ENCODE measurements around the gene IFITM2.
A peak's percentile ranks its signal among the peaks of the same experiment; 100 is the strongest.

IFITM2 gene

GRCh38 chr11:297586-298405 is 9.8 kb upstream of the IFITM2 start:
- H3K36me3 ChIP-seq, result peaks cover 10 to 30% (median 23%) of the 10 kb centered on the region in 11 experiments; a peak in 19 of 22 replicates
- no peaks in the 10 kb centered on the region for H3K9me3 ChIP-seq (replicated peaks in 1 of 11)
- TF ChIP-seq Cebpa-rat (IDR thresholded peaks at IDR 0.05), result no peak
- H4K20me1 ChIP-seq, result peaks cover 0 to 26% (median 0%) of the 10 kb centered on the region in 11 experiments; a peak in 6 of 22 replicates
- peak overlapping the region in 3 of 10 experiments; percentile 26 to 35 (median 28); a peak in 3 of 20 replicates for H3K4me3 ChIP-seq
- peak overlapping the region; percentile 81 to 95 (median 86) for H3K4me2 ChIP-seq
- H3K27me3 ChIP-seq, result peaks cover 0 to 6% (median 0%) of the 10 kb centered on the region in 11 experiments; a peak in 3 of 22 replicates
- H3K9ac ChIP-seq, result peak overlapping the region; percentile 50 to 75 (median 68)
- H3K27ac ChIP-seq, result peak overlapping the region; percentile 45 to 75 (median 69); a peak in 21 of 22 replicates
- peaks cover 38 to 59% (median 46%) of the 10 kb centered on the region in 10 experiments for H3K4me1 ChIP-seq

- Histone ChIP-seq H3K9ac (peak overlapping the region; percentile 50 to 75 (median 68); a peak in 21 of 22 replicates), H3K9me3 (replicated peaks in 1 of 11) (no peaks in the 10 kb centered on the region), H3K36me3 (peaks cover 8 to 23% (median 17%) of the 10 kb centered on the region in 11 experiments; a peak in 18 of 22 replicates), H4K20me1 (peaks cover 0 to 26% (median 0%) of the 10 kb centered on the region in 11 experiments; a peak in 6 of 22 replicates), H3K27me3 (peaks cover 0 to 6% (median 0%) of the 10 kb centered on the region in 11 experiments; a peak in 3 of 22 replicates), H3K4me3 (peak overlapping the region in 2 of 10 experiments; percentile 28 to 35; a peak in 2 of 20 replicates), H3K4me2 (peak overlapping the region; percentile 81 to 95 (median 86)), H3K4me1 (peaks cover 45 to 66% (median 54%) of the 10 kb centered on the region in 10 experiments), H3K27ac (peak overlapping the region; percentile 45 to 75 (median 69); a peak in 21 of 22 replicates)
- no peak for TF ChIP-seq Cebpa-rat (IDR thresholded peaks at IDR 0.05)
These were observed 9.1 kb upstream of the IFITM2 start for GRCh38 chr11:298406-299065.

- peaks cover 0 to 6% (median 0%) of the 10 kb centered on the region in 11 experiments; a peak in 3 of 22 replicates for H3K27me3 ChIP-seq
- peak within 1 kb of the TSS in 1 of 10 experiments; percentile 28; a peak in 2 of 20 replicates for H3K4me3 ChIP-seq
- TF ChIP-seq Cebpa-rat (IDR thresholded peaks at IDR 0.05), result no peak
- peak within 1 kb of the TSS; percentile 45 to 75 (median 69); a peak in 20 of 22 replicates for H3K27ac ChIP-seq
- H3K4me2 ChIP-seq, result peak within 1 kb of the TSS; percentile 81 to 95 (median 86)
- peaks cover under 1 to 16% (median 10%) of the 10 kb centered on the region in 11 experiments; a peak in 14 of 22 replicates for H3K36me3 ChIP-seq
- peaks cover 53 to 74% (median 61%) of the 10 kb centered on the region in 10 experiments for H3K4me1 ChIP-seq
- H3K9me3 ChIP-seq (replicated peaks in 1 of 11), result no peaks in the 10 kb centered on the region; a peak in 1 of 22 replicates
- H4K20me1 ChIP-seq, result peaks cover 0 to 26% (median 0%) of the 10 kb centered on the region in 11 experiments; a peak in 6 of 22 replicates
- H3K9ac ChIP-seq, result peak within 1 kb of the TSS; percentile 50 to 75 (median 68); a peak in 21 of 22 replicates
These were observed 8.3 kb upstream of the IFITM2 start, which contains the start of gene IFITM5 for GRCh38 chr11:299081-299891. Gene IFITM5, minus strand, starts transcription at chr11:299526. Its CDS starts 36 bp downstream, at chr11:299490.

GRCh38 chr11:299951-300735 is 7.5 kb upstream of the IFITM2 start:
- H3K4me2 ChIP-seq, result peak overlapping the region; percentile 37 to 72 (median 59)
- peak overlapping the region in 4 of 11 experiments; percentile 3 to 30 (median 20); a peak in 2 of 22 replicates for H3K9ac ChIP-seq
- H3K27me3 ChIP-seq, result peaks cover 0 to 6% (median 0%) of the 10 kb centered on the region in 11 experiments; a peak in 3 of 22 replicates
- H3K9me3 ChIP-seq (replicated peaks in 1 of 11), result no peaks in the 10 kb centered on the region; a peak in 1 of 22 replicates
- peaks cover 62 to 78% (median 69%) of the 10 kb centered on the region in 10 experiments for H3K4me1 ChIP-seq
- no peak for TF ChIP-seq Cebpa-rat (IDR thresholded peaks at IDR 0.05)
- H3K27ac ChIP-seq, result peak overlapping the region in 2 of 11 experiments; percentile 13 to 17; a peak in 1 of 22 replicates
- no peak overlapping the region for H3K4me3 ChIP-seq
- H3K36me3 ChIP-seq, result peaks cover 0 to 7% (median 1%) of the 10 kb centered on the region in 11 experiments; a peak in 5 of 22 replicates
- H4K20me1 ChIP-seq, result peaks cover 0 to 19% (median 0%) of the 10 kb centered on the region in 11 experiments; a peak in 5 of 22 replicates

- H3K4me2 ChIP-seq, result peak overlapping the region; percentile 25 to 97 (median 67)
- peak overlapping the region in 5 of 11 experiments; percentile 11 to 51 (median 28); a peak in 8 of 22 replicates for H3K27ac ChIP-seq
- H3K27me3 ChIP-seq, result peaks cover 0 to 6% (median 0%) of the 10 kb centered on the region in 11 experiments; a peak in 3 of 22 replicates
- no peaks in the 10 kb centered on the region; a peak in 1 of 22 replicates for H4K20me1 ChIP-seq
- no peaks in the 10 kb centered on the region; a peak in 1 of 22 replicates for H3K9me3 ChIP-seq (replicated peaks in 1 of 11)
- peaks cover 68 to 85% (median 77%) of the 10 kb centered on the region in 10 experiments for H3K4me1 ChIP-seq
- no peaks in the 10 kb centered on the region for H3K36me3 ChIP-seq
- no peak overlapping the region for H3K4me3 ChIP-seq
- no peak for TF ChIP-seq Cebpa-rat (IDR thresholded peaks at IDR 0.05)
- H3K9ac ChIP-seq, result no peak overlapping the region; a peak in 2 of 22 replicates
These were observed 4.3 kb upstream of the IFITM2 start for GRCh38 chr11:303363-303762.

GRCh38 chr11:304061-304506 is 3.5 kb upstream of the IFITM2 start:
- no peak overlapping the region for H3K4me3 ChIP-seq
- H3K36me3 ChIP-seq, result peaks cover 0 to under 1% (median 0%) of the 10 kb centered on the region in 11 experiments; a peak in 2 of 22 replicates
- H3K4me2 ChIP-seq, result peak overlapping the region; percentile 25 to 97 (median 67); a peak in 19 of 22 replicates
- peaks cover 62 to 82% (median 72%) of the 10 kb centered on the region in 10 experiments for H3K4me1 ChIP-seq
- H3K9ac ChIP-seq, result no peak overlapping the region; a peak in 3 of 22 replicates
- TF ChIP-seq Cebpa-rat (IDR thresholded peaks at IDR 0.05), result no peak
- peaks cover 0 to 6% (median 0%) of the 10 kb centered on the region in 11 experiments; a peak in 3 of 22 replicates for H3K27me3 ChIP-seq
- no peaks in the 10 kb centered on the region; a peak in 1 of 22 replicates for H4K20me1 ChIP-seq
- H3K9me3 ChIP-seq (replicated peaks in 1 of 11), result no peaks in the 10 kb centered on the region; a peak in 1 of 22 replicates
- H3K27ac ChIP-seq, result peak overlapping the region in 6 of 11 experiments; percentile 11 to 51 (median 32); a peak in 8 of 22 replicates
